ENCODE measurements around the gene SLC4A11.
"Not testable (repeated sequence)": the region's sequence is repeated elsewhere in the genome, so short reads cannot be mapped to it uniquely, and the experiment has no call there.

SLC4A11 gene

GRCh38 chr20:3199976-3200755, 38.8 kb downstream of the SLC4A11 start:
- no peak for DNase-seq

DNA sequence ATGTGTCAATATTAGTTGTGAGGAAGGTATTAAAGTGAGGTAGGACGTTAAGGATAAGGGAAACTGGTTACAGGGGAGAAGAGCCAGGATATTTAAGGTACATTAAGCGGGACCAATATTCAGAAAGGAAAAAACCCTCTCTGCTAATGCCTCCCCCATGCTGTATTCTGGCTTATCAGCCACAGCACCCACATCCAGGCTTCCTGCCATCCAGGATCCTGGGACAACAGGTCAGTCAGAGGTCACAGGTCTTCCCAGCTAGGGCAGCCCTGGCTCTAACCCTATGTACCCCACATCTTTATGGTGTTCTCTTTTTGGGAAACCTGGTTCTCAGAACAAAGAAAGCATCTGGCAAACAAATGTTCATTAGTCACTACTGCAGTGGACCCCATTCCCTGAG, 39.8 kb downstream of the SLC4A11 start:
- DNase-seq, result no peak

GRCh38 chr20:3195590-3196237, 43.3 kb downstream of the SLC4A11 start:
- no peak for DNase-seq

DNA sequence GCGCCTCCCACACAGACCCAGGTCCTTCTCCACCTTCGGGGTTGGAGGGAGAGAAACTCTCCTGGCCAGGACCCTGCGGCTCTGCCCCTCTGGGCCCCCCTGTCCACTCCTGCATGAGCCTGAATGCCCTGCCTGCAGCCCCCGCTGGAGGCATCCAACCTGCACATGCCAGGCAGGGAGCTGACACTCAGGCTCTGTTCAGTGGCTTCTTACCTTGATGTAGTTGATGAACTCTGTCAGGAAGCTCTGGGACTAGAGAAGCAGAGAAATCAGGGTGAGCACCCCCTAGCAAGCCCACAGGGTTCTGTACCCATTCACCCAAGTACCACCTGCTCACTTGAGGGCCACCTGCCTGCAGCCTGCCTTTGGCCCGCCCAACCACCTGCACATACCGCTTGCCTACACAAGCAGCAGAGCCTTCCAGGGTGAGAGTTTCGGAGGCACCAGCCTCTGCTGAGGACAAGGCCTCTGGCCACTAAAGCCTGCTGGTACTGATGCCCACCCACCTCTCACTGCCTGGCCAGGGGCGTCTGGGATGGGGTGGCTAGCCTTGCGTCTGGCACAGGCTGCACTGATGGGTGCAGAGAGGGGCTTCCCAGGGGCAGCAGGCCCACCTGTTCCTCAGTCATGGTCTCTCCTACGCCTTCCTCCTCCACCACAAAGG, 44.2 kb downstream of the SLC4A11 start:
- no peak for DNase-seq

DNA sequence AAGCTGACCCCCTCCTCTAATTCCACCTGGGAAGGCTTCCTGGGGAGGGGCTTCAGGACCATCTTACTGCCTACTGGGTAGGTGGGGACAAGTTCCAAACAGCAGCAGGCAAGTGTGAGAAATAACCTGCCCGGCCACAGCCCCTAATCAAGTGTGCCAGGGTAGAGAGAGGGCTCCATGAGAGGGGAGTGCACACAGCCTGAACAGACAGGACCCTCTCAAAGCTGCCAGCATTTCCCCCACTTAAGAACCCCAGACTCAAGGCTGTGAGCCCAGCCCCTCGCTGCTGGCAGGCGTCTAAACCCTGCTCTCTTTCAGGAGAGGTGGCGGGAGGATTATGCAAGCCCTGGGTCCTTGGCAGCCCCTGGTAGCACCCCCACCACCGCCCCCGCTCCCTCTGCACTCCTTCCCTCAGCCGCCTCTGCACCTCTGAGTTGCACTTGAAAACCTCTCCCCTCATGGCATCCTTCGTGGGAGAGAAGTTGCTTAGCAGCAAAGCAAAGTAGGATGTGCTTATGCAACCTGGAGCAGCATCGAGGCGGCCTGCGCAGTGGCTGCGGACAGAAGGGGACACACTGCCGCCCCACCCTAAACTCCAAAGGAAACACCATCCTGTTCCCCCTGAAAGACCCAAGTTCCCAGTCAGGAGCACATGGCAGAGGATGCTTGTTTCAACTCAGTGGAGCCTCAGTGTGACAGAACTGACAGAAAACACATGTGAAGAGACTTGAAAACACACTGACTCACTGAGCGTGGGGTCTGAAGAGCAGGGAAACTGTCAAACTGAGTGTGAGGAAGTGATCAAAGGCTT, 45.0 kb downstream of the SLC4A11 start:
- no peak for DNase-seq

- DNase-seq, result no peak
Measured at GRCh38 chr20:3192226-3193015, 46.6 kb downstream of the SLC4A11 start.

- no peak for DNase-seq
Measured at GRCh38 chr20:3190681-3191111, 48.3 kb downstream of the SLC4A11 start.

- no peak for DNase-seq
Measured at GRCh38 chr20:3189561-3190131, 49.3 kb downstream of the SLC4A11 start.

DNA sequence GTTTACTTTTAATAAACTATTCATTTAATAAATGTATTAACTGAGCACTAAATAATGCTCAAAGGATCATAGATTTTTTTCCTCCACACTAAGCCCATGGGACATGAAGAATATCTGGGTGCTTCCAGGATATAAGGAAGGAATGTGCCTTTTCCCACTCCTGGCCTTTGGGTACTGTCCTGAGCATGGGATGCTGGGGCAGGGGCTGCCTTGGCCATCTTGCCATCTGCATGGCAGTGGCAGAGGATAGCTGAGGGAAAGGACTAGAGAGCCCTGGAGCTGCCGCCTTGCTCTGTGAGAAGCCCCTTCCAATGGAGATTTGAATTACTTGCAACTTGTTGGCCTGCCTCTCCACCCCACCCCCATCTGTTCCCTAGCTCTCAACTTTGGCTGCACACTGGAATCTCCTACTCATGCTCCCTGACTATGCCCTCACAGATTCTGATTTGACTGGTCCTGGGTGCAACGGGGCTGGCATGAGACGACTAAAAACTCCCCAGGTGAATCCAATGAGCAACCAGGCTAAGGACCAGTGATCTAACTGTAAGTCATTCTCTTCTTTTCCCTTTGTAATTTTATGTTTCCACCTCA, 50.1 kb downstream of the SLC4A11 start:
- no peak for DNase-seq

- DNase-seq, result not testable (repeated sequence)
Measured at GRCh38 chr20:3187861-3188260, 51.1 kb downstream of the SLC4A11 start.

- DNase-seq, result no peak
Measured at GRCh38 chr20:3183896-3184612, 54.9 kb downstream of the SLC4A11 start.

DNA sequence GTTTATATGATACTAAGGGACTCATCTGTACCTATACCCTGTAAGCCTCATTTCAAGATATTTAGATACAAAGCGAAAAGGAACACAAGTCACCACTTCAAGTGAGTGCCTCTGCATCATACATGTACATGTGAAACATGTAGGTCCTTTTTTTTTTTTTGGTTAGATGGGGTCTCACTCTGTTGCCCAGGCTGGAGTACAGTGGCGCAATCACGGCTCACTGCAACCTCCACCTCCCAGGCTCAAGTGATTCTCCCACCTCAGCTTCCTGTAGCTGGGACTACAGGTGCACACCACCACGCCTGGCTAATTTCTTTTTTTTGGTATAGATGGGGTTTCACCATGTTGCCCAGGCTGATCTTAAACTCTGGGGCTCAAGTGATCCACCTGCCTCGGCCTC, 56.6 kb downstream of the SLC4A11 start:
- not testable (repeated sequence) for DNase-seq

- DNase-seq, result no peak
Measured at GRCh38 chr20:3181270-3181669, 57.7 kb downstream of the SLC4A11 start.

GRCh38 chr20:3180319-3180718, 58.7 kb downstream of the SLC4A11 start:
- no peak for DNase-seq

- DNase-seq, result no peak
Measured at GRCh38 chr20:3177746-3178485, 61.1 kb downstream of the SLC4A11 start.

Measured in CD4-positive, alpha-beta T cell treated with Interleukin-4 for 4 hours (primary cell).